ENCODE data around the gene NCKAP5.

- TF ChIP-seq CTCF (IDR thresholded peaks at IDR 0.05 in 4 of 5, conservative IDR thresholded peaks at IDR 0.05 in 1 of 5) (no peak), POLR2A (IDR thresholded peaks at IDR 0.05) (no peak)
Observed at GRCh38 chr2:133306236-133306635, 262.0 kb downstream of the NCKAP5 start.
